ENCODE measurements around the gene CD14. TPM values are rescaled to one million over a fixed set of nuclear protein-coding genes. Genes with fewer than 3 reads are reported as not detected.

CD14 gene
- 3.2 and 5.5 TPM in 2 replicates for polyA plus RNA-seq

DNA sequence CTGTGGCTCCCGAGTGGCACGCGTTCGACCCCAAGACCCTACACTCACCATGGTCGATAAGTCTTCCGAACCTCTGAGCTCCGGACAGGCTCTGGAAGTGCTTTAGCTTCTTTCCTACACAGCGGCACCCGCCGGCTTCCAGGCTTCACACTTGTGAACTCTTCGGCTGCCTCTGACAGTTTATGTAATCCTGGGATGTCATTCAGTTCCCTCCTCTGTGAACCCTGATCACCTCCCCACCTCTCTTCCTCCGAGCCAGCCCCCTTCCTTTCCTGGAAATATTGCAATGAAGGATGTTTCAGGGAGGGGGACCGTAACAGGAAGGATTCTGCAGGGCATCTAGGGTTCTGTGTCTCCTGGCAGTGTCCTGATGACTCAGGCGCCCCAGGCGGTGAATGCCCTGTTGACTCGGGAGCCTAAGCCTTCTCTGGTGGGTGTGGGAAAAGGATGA lies at the start of gene CD14:
Gene CD14, minus strand, starts transcription at position 155 of the 451 bp plus-strand sequence. Its CDS starts 104 bp downstream, at position 51.

DNA sequence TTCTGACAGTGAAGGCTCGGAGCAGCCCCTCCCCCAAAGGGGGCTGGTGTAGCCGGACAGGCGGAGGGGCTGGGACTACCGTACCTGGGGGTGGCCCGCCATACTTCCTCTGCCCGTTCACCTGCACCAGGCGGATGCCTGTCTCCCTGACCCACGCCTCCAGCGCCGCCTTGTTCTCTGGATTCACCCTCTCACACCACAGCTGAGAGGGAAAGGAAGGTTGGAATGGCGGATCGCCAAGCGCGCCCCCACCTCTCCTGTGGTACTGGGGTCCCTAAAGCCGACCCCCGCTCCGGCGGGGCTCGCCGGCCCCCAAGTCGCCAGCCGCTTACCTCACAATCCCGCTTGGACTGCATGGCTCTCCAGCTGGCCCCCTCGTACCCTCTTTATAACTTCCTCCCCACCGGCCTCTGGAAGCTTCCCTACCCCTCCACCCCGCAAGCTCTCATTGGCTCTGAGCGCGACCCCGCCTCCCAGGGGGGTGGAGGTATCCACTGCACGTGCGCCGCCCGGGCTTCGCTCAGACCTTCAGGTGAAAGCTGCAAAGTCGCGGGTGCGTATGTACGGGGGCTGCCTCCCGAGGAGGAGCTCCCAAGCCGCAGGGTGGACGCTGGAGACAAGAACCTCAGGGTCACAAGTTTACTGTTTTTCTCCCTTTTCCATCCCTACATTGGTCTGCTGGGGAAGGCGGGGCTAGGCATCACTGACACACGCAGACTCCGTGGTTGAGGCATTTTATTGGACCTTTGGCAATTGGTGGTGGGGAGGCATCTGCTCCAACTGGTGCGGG lies 40.4 kb upstream of the CD14 start, which contains the start of gene DND1:
Gene DND1, minus strand, starts transcription at position 390 of the 790 bp plus-strand sequence. Its CDS starts 34 bp downstream, at position 356.

DNA sequence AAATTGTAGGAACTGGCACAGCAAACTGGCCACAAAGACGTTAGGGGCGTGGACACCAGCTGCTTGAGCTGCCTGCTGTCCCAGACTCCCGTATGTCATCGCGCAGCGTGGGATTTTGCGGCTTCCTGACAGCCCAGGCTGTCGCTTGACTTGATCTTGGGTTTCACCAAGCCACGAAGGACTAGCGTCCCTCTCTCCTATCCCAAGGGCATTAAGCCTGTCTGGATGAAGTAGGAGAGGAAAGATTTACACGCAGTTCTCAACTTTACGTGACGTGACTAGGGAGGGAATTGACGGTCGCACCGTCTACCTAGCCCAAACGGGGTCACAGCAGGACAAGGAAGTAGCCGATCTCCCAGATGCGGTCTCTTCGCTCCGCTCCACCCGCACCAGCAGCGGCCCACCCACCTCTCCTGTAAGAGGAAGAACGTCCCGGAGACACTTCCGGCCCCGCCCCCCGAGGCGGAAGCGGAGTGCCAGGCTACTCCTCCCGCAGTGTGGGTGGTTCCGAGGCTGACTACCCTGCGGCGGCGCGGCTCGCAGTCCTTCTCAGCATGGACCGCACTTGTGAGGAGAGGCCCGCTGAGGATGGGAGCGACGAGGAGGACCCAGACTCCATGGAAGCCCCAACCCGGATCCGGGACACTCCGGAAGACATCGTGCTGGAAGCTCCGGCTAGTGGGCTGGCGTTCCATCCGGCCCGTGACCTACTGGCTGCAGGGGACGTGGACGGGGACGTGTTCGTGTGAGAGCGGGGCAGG lies 31.6 kb upstream of the CD14 start, which contains the start of gene WDR55:
Gene WDR55, plus strand, starts transcription at position 546 of the 761 bp plus-strand sequence. Its CDS starts 9 bp downstream, at position 555.

DNA sequence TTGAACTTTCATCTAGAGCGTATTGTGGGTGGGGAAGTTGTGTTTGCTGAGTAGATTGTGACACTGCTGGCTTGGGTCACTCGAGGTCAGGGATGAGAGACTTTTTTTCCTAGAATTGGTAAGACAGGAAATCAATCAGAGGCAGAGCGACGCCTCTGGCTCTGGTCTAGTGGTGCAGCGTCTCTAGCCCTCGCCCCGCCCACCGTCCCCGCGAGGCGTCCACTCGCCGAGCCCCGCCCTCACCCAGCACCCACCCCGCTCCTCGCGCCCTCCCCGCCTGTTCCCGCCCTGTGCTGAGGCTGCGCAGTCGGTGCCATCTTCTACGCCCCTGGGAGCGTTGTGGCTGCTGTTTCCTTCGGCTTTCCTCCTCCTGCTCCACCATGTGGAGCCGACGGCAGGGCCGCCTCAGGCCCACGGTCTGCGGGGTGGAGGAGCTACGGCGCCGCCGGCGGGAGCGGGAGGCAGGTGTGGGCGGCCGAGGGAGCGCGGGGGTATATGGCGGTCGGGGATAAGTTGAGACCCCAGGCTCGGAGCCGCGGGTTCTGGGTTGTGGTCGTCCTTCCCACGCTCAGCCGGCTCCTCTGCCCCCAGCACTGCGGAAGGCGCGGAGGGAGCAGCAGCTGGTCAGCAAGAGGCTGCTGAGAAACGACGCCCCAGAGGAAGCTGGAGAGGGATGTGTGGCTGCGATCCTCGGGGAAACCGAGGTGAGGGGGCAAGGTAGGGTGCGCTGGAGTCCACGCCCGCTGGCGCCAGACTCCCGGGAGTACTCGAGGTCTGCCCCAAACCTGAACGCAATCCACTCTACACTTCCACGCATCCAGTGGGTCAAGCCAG lies 6.4 kb upstream of the CD14 start, which contains the start of gene TMCO6:
Gene TMCO6, plus strand, starts transcription at position 304 of the 834 bp plus-strand sequence. Its CDS starts 77 bp downstream, at position 381.

Other genes starting within 250 kb of the CD14 start
- 42.8 TPM in 2 replicates for gene ANKHD1, start 231.3 kb downstream of the CD14 start, polyA plus RNA-seq
- gene EIF4EBP3, start 85.5 kb downstream of the CD14 start, polyA plus RNA-seq = 5.5 and 7.7 TPM in 2 replicates
- gene SRA1, start 75.7 kb downstream of the CD14 start, polyA plus RNA-seq = 50.0 and 58.4 TPM in 2 replicates
- gene APBB3, start 68.6 kb downstream of the CD14 start, polyA plus RNA-seq = 15.8 and 19.0 TPM in 2 replicates
- gene SLC35A4, start 68.3 kb downstream of the CD14 start, polyA plus RNA-seq = 8.9 and 9.9 TPM in 2 replicates
- gene TMCO6, start 6.3 kb upstream of the CD14 start, polyA plus RNA-seq = 0.35 TPM in 1 of 2 replicates, not detected in the other
- gene NDUFA2, start 14.5 kb upstream of the CD14 start, polyA plus RNA-seq = 580 and 589 TPM in 2 replicates
- gene IK, start 14.7 kb upstream of the CD14 start, polyA plus RNA-seq = 95.1 and 132 TPM in 2 replicates
- 5.1 and 5.7 TPM in 2 replicates for gene WDR55, start 31.7 kb upstream of the CD14 start, polyA plus RNA-seq
- not detected in 2 replicates for gene DND1, start 40.4 kb upstream of the CD14 start, polyA plus RNA-seq
- gene HARS1, start 58.2 kb upstream of the CD14 start, polyA plus RNA-seq = 68.3 and 76.9 TPM in 2 replicates
- 9.2 and 12.1 TPM in 2 replicates for gene HARS2, start 58.3 kb upstream of the CD14 start, polyA plus RNA-seq
- gene ZMAT2, start 67.3 kb upstream of the CD14 start, polyA plus RNA-seq = 44.8 and 45.9 TPM in 2 replicates
- 5.3 and 10.1 TPM in 2 replicates for gene PCDHA1, start 153.0 kb upstream of the CD14 start, polyA plus RNA-seq
- not detected in 2 replicates for gene PCDHA2, start 161.7 kb upstream of the CD14 start, polyA plus RNA-seq
- gene PCDHA3, start 167.9 kb upstream of the CD14 start, polyA plus RNA-seq = 3.8 TPM in 1 of 2 replicates, not detected in the other
- gene PCDHA4, start 173.9 kb upstream of the CD14 start, polyA plus RNA-seq = 0.62 and 10.7 TPM in 2 replicates
- 1.5 and 6.3 TPM in 2 replicates for gene PCDHA5, start 188.4 kb upstream of the CD14 start, polyA plus RNA-seq
- 4.0 and 5.4 TPM in 2 replicates for gene PCDHA6, start 194.8 kb upstream of the CD14 start, polyA plus RNA-seq
- gene PCDHA7, start 201.1 kb upstream of the CD14 start, polyA plus RNA-seq = 0.39 and 0.71 TPM in 2 replicates
- 1.4 TPM in 1 of 2 replicates, not detected in the other for gene PCDHA8, start 208.0 kb upstream of the CD14 start, polyA plus RNA-seq
- gene PCDHA9, start 215.2 kb upstream of the CD14 start, polyA plus RNA-seq = 0.07 and 0.16 TPM in 2 replicates
- gene PCDHA10, start 222.7 kb upstream of the CD14 start, polyA plus RNA-seq = 13.4 and 23.1 TPM in 2 replicates
- gene PCDHA11, start 235.8 kb upstream of the CD14 start, polyA plus RNA-seq = 2.2 and 2.8 TPM in 2 replicates
- gene PCDHA12, start 242.1 kb upstream of the CD14 start, polyA plus RNA-seq = 1.1 and 1.2 TPM in 2 replicates
- gene PCDHA13, start 248.9 kb upstream of the CD14 start, polyA plus RNA-seq = 12.7 and 31.9 TPM in 2 replicates

All from Purkinje cell (primary cell).